H1 (cell line): Measurements from ENCODE around the gene GPSM3. TPM values are rescaled to one million over a fixed set of nuclear protein-coding genes. Genes with fewer than 3 reads are reported as not detected.

Source experiments
- CREB1 ChIP-seq: IDR thresholded peaks from 2 replicates; pipeline ENCODE4 v1.6.1; 2012; ENCODE audit warnings: inconsistent platforms
- GABPA ChIP-seq: IDR thresholded peaks from 2 replicates; pipeline ENCODE4 v1.6.1; 2011; ENCODE audit warnings: mild to moderate bottlenecking, low read length, moderate library complexity, borderline replicate concordance; ENCODE audit not compliant: insufficient read depth
- NANOG ChIP-seq: IDR thresholded peaks from 2 replicates; pipeline ENCODE4 v1.6.1; 2011; ENCODE audit warnings: low read length, low read depth, mild to moderate bottlenecking, inconsistent platforms; ENCODE audit not compliant: insufficient read depth, poor library complexity, severe bottlenecking
- RXRA ChIP-seq: IDR thresholded peaks from 2 replicates; pipeline ENCODE4 v1.6.1; 2011; ENCODE audit warnings: low read depth, mild to moderate bottlenecking, low read length, moderate library complexity; ENCODE audit not compliant: insufficient read depth
- SP4 ChIP-seq: IDR thresholded peaks from 2 replicates; pipeline ENCODE4 v1.6.1; 2012; ENCODE audit warnings: low read length, inconsistent platforms
- SRF ChIP-seq: IDR thresholded peaks from 2 replicates; pipeline ENCODE4 v1.6.1; 2011; ENCODE audit warnings: mild to moderate bottlenecking, low read depth, low read length, moderate library complexity
- polyA plus RNA-seq, 7 experiments: library from polyadenylated mRNA; depleted of rRNA in 3 of 7; stranded (reverse) in 5 of 7; unstranded in 2 of 7; fragments of >200 nt in 5 of 7; fragments of 200-250 nt in 2 of 7; gene quantifications; 1 replicate in 5 of 7; 2 replicates in 1 of 7; 4 replicates in 1 of 7; pipeline versions ENCODE4 v1.2.1 to v1.2.3, GENCODE V29; 2011 to 2013; ENCODE audit warnings: missing spikeins in 2 of 7, mixed read lengths in 2 of 7
- total RNA-seq: library from RNA; stranded (reverse); fragmentation: NEBNext Ultra II Directional; extraction: Animal tissue kit (Norgen Biotek cat#: 25700); gene quantifications from 2 replicates; pipeline ENCODE4 v1.2.1, GENCODE V29; 2021

The GPSM3 gene
- total and polyA plus RNA-seq, 2 of the 8 experiments (the other 6 are each of a cell fraction or from before 2014, with no cell fraction given), result 6.6 to 9.8 TPM

DNA sequence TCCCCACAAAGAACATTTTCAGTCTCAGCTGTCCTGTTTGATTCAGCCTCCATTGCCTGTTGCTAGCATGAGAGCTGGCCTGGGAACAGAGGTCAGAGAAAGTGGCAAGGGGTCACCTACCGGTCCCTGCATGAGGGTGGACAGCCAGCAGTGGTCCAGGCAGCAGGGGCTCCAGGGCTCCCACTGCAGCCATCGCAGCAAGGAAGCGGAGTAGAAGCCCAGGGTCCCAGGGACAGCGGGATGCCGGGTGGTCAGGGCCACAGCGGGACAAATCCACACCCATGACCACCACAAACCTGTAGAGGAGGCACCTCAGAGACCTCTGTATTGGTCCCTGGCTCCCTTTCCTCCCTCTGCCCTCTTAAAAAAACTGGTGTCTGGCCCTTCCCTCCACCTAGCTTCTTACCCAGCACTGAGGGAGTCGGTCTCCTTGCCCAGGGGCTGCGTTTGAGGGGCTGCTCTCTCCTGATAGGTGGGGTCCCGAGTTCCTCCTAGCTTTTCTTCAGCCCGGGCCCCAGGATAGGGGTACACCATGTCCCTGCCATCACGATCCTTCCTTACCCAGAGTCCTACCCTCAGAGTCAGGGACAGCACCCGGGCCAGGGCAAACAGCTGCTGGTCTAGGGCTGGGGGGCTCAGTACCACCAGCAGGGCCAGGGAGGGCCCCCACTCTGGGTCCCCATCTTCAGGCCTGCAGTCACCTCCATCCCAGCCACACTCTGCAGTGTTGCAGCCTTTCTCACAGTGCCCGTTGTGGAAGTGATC lies 8.4 kb upstream of the GPSM3 start (continued):
- no peak for TF ChIP-seq RXRA
- TF ChIP-seq NANOG, result no peak
- TF ChIP-seq GABPA, result no peak
- TF ChIP-seq CREB1, result no peak
- TF ChIP-seq SRF, result no peak
- no peak for TF ChIP-seq SP4
